ENCODE data around the gene CYP4A22.
"Not testable (repeated sequence)": the region's sequence is repeated elsewhere in the genome, so short reads cannot be mapped to it uniquely, and the experiment has no call there.

The CYP4A22 gene

GRCh38 chr1:47193496-47193895 is 56.3 kb downstream of the CYP4A22 start:
- H3K4me3 ChIP-seq (ENCODE audit: low read depth, low read length); H3K27ac ChIP-seq (ENCODE audit: low read depth, low read length); H2AFZ ChIP-seq (ENCODE audit: low read length, unreplicated experiment); H3K36me3 ChIP-seq (ENCODE audit: insufficient read depth, low read length); H3K79me2 ChIP-seq (ENCODE audit: control insufficient read depth, insufficient read depth, low read length, unreplicated experiment): not testable (repeated sequence)
- Histone ChIP-seq H3K27me3 (ENCODE audit: insufficient read depth, low read length) (peaks cover 20% of the 10 kb centered on the region), H3K4me1 (ENCODE audit: control insufficient read depth, insufficient read depth, low read length, unreplicated experiment) (peaks cover 15% of the 10 kb centered on the region)

GRCh38 chr1:47194311-47194710 is 57.1 kb downstream of the CYP4A22 start:
- Histone ChIP-seq H3K79me2 (ENCODE audit: control insufficient read depth, insufficient read depth, low read length, unreplicated experiment) (no peaks in the 10 kb centered on the region), H3K27me3 (ENCODE audit: insufficient read depth, low read length) (peaks cover 27% of the 10 kb centered on the region), H3K4me1 (ENCODE audit: control insufficient read depth, insufficient read depth, low read length, unreplicated experiment) (peaks cover 15% of the 10 kb centered on the region), H3K36me3 (ENCODE audit: insufficient read depth, low read length) (no peaks in the 10 kb centered on the region), H3K27ac (ENCODE audit: low read depth, low read length) (no peak overlapping the region), H2AFZ (ENCODE audit: low read length, unreplicated experiment) (no peak overlapping the region), H3K4me3 (ENCODE audit: low read depth, low read length) (no peak overlapping the region)

GRCh38 chr1:47195981-47196380 is 58.7 kb downstream of the CYP4A22 start:
- H2AFZ ChIP-seq (ENCODE audit: low read length, unreplicated experiment); H3K79me2 ChIP-seq (ENCODE audit: control insufficient read depth, insufficient read depth, low read length, unreplicated experiment); H3K4me1 ChIP-seq (ENCODE audit: control insufficient read depth, insufficient read depth, low read length, unreplicated experiment); H3K4me3 ChIP-seq (ENCODE audit: low read depth, low read length); H3K36me3 ChIP-seq (ENCODE audit: insufficient read depth, low read length); H3K27ac ChIP-seq (ENCODE audit: low read depth, low read length): not testable (repeated sequence)
- H3K27me3 ChIP-seq (ENCODE audit: insufficient read depth, low read length) = peaks cover 38% of the 10 kb centered on the region

DNA sequence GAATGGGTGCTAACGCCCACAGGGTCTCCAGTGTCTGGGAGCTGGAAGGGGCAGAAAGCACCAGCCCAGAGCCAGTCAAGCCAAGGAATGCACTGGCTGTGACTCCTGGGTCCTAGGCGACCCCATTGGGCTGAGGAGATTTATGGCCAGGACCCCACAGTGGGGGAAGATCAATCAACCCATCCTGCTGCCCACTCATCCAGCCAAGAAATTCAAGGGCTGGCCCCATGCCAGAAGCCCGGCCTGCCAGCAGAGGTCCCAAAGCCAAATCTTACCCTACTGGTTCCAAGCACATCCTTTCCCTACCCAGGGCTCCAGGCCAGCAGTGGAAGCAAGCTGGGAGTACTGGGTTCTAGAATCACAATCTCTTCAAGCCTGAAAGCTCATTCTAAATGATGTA is 59.4 kb downstream of the CYP4A22 start:
- Histone ChIP-seq H2AFZ (ENCODE audit: low read length, unreplicated experiment) (no peak overlapping the region), H3K27me3 (ENCODE audit: insufficient read depth, low read length) (peaks cover 45% of the 10 kb centered on the region), H3K4me1 (ENCODE audit: control insufficient read depth, insufficient read depth, low read length, unreplicated experiment) (no peaks in the 10 kb centered on the region), H3K79me2 (ENCODE audit: control insufficient read depth, insufficient read depth, low read length, unreplicated experiment) (no peaks in the 10 kb centered on the region), H3K36me3 (ENCODE audit: insufficient read depth, low read length) (no peaks in the 10 kb centered on the region), H3K4me3 (ENCODE audit: low read depth, low read length) (no peak overlapping the region), H3K27ac (ENCODE audit: low read depth, low read length) (no peak overlapping the region)

- Histone ChIP-seq H3K79me2 (ENCODE audit: control insufficient read depth, insufficient read depth, low read length, unreplicated experiment) (no peaks in the 10 kb centered on the region), H3K4me3 (ENCODE audit: low read depth, low read length) (no peak overlapping the region), H3K36me3 (ENCODE audit: insufficient read depth, low read length) (no peaks in the 10 kb centered on the region), H3K4me1 (ENCODE audit: control insufficient read depth, insufficient read depth, low read length, unreplicated experiment) (no peaks in the 10 kb centered on the region), H2AFZ (ENCODE audit: low read length, unreplicated experiment) (no peak overlapping the region), H3K27me3 (ENCODE audit: insufficient read depth, low read length) (peaks cover 48% of the 10 kb centered on the region), H3K27ac (ENCODE audit: low read depth, low read length) (no peak overlapping the region)
Measured at GRCh38 chr1:47198214-47198613, 61.0 kb downstream of the CYP4A22 start.
